ENCODE results near the gene NBR1. TPM values are rescaled to one million over a fixed set of nuclear protein-coding genes. Genes with fewer than 3 reads are reported as not detected.

The NBR1 gene, protein sequence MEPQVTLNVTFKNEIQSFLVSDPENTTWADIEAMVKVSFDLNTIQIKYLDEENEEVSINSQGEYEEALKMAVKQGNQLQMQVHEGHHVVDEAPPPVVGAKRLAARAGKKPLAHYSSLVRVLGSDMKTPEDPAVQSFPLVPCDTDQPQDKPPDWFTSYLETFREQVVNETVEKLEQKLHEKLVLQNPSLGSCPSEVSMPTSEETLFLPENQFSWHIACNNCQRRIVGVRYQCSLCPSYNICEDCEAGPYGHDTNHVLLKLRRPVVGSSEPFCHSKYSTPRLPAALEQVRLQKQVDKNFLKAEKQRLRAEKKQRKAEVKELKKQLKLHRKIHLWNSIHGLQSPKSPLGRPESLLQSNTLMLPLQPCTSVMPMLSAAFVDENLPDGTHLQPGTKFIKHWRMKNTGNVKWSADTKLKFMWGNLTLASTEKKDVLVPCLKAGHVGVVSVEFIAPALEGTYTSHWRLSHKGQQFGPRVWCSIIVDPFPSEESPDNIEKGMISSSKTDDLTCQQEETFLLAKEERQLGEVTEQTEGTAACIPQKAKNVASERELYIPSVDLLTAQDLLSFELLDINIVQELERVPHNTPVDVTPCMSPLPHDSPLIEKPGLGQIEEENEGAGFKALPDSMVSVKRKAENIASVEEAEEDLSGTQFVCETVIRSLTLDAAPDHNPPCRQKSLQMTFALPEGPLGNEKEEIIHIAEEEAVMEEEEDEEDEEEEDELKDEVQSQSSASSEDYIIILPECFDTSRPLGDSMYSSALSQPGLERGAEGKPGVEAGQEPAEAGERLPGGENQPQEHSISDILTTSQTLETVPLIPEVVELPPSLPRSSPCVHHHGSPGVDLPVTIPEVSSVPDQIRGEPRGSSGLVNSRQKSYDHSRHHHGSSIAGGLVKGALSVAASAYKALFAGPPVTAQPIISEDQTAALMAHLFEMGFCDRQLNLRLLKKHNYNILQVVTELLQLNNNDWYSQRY
- 99.5 TPM for total RNA-seq

DNA sequence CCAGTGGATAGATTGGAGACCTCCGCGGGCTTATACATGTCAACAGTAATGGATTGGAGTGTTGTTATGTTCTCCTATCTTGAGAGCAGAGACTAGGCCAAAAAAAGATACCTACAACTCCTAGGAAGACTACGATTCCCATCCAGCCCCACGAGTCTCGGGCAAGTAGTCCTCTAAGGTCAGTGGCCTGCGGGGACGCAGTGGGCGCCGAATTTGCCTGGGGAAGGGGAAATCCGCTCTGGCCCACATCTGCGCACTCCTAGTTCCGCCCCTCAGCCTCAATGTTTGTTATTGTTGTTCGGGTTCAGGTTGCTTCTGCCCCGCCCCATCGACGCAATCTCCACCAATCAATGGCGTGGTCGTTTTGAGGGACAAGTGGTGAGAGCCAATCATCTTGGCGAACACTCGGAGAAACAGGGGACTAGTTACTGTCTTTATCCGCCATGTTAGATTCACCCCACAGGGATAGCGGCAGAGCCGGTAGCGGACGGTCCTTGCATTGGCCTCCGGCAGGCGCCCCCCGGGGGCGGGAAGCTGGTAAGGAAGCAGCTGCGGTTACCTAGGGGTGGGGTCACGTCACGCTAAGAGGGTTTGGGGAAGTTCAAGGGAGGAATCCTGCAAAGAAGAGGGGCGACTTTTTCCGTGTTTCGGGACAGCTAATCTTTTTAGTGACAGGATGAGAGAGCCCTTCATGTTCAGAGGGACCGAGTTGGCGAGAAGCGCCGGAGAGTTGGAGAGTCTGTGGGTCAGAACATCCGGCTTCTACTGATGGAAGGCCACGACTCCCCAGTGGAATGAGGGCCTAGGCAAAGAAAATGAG is at the start of gene NBR1:
Gene NBR1, plus strand, starts transcription at position 449 of the 820 bp plus-strand sequence. CDS start 4,586 bp downstream, outside the sequence.

DNA sequence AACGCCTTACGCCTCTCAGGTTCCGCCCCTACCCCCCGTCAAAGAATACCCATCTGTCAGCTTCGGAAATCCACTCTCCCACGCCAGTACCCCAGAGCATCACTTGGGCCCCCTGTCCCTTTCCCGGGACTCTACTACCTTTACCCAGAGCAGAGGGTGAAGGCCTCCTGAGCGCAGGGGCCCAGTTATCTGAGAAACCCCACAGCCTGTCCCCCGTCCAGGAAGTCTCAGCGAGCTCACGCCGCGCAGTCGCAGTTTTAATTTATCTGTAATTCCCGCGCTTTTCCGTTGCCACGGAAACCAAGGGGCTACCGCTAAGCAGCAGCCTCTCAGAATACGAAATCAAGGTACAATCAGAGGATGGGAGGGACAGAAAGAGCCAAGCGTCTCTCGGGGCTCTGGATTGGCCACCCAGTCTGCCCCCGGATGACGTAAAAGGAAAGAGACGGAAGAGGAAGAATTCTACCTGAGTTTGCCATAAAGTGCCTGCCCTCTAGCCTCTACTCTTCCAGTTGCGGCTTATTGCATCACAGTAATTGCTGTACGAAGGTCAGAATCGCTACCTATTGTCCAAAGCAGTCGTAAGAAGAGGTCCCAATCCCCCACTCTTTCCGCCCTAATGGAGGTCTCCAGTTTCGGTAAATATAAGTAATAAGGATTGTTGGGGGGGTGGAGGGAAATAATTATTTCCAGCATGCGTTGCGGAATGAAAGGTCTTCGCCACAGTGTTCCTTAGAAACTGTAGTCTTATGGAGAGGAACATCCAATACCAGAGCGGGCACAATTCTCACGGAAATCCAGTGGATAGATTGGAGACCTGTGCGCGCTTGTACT is 45.7 kb upstream of the NBR1 start, which contains the start of gene BRCA1:
Gene BRCA1, minus strand, starts transcription at position 232 of the 834 bp plus-strand sequence. CDS start 1,268 bp downstream, outside the sequence.

DNA sequence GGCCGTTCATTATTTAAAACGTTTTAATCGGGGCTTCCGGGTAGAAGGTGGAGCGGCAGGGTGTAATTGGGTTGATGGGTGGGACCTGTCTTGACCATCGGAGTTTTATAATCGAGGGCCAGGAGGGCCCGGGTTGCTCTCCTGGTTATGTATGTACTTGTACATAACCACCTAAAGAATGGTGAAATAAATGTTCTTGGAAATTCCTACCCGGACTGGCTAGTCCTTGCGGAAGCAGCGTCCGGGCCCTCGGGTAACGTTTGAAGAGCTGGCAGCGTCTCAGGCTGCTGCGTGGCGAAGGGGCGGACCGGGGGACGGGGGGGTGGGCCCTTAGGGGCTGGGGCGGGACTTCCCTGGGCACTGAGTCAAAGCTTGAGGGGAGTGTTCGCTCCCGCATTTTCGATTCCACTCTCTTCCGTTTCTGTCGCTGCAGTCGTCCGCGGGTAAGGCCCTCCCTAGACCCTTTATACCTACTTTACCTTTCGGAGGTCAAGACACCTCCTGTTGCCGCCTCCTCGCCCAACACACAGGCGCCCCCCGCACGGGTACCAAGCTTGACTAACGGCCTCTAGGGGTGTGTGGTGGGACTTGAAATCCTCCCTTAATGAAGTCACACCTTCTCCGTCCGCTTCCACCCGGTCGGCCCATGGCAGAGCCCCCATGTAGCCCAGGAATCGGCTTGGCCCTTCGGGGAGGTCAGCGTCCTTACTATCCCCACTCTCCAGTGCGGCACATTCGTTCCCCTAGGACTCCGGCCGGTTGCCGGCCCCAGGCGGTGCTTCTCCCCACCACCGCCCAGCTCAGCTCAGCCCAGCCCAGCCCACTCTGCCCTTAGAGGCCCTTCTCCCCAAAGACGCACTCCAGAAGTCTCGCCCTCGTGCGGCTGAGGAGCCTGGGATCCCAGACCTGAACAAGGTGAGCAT is 40.7 kb downstream of the NBR1 start, which contains the start of gene TMEM106A:
Gene TMEM106A, plus strand, starts transcription at position 396 of the 923 bp plus-strand sequence. CDS start 1,167 bp downstream, outside the sequence.

DNA sequence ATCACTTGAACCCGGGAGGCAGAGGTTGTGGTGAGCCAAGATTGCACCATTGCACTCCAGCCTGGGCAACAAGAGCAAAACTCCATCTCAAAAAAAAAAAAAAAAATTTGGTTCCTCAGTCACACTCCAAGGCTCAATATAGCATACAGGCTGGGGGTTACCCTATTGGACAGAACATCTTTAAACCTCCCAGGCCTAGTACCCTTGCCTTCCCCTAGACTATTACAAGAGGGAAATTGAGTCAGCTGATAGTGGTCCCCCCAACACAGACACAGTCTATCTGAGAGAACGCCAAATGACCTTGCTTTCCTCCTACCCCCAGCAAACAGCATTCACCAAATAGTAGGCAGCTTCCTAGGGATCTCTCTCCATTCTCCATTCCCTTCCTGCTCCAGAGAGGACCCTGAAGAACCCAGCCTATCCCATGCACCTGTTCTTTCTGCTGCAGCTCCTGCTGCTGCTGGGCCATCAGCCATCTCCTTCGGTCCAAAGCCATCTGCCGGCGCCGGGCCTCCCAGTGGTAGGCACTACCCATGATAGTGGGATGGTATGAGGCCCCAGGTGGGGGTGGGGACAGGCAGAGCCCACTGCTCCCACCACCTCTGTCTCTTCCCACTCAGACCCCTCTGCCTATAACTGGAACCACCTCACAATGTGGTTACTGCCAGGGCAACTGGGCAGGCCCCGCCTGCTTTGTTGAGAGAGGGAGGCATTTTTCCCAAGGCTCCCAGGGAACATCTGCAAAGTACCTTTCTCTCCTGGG is 57.2 kb downstream of the NBR1 start, which contains the start of gene CCDC200:
Gene CCDC200, minus strand, starts transcription at position 604 of the 763 bp plus-strand sequence. Its CDS starts 69 bp downstream, at position 535.

DNA sequence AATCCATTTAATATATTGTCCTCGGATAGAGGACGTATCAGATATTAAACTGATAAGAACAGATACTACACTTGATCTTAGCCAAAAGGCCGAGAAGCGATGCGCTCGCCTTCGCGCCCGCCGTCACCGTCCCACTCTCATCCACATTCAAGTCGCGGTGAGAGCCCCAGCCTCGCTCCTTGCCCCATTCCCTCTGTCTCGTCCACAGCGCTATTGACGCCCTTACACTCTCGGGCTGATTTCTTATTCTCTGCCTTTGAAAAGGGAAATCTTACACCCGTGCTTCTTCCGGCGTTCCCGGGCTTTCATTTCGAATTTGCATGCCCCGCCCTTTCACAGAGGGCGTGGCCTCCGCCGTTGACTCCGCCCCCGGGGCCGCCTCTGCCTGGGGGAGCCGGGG is 62.9 kb downstream of the NBR1 start, which contains the start of gene RNU2-1:
Gene RNU2-1, minus strand, starts transcription at position 101 of the 400 bp plus-strand sequence.

Small RNA genes lying within 50 kb of the gene (small RNA-seq; reads per million reads assigned to genes)
- gene AC060780.2 (ENCODE audit: low replicate concordance) = not detected
- gene AC060780.3 (ENCODE audit: low replicate concordance) = not detected
- not detected for gene AC135721.1 (ENCODE audit: low replicate concordance)
- not detected for gene RF00004 (ENCODE audit: low replicate concordance)
- gene RNU2-1 (ENCODE audit: low replicate concordance) = not detected

Other genes starting within 250 kb of the NBR1 start
- 30.5 TPM for gene AARSD1, start 206.8 kb upstream of the NBR1 start, total RNA-seq
- gene PTGES3L, start 191.1 kb upstream of the NBR1 start, total RNA-seq = 5.8 TPM
- 11.7 TPM for gene RUNDC1, start 190.6 kb upstream of the NBR1 start, total RNA-seq
- 1,573 TPM for gene RPL27, start 172.8 kb upstream of the NBR1 start, total RNA-seq
- 9.8 TPM for gene IFI35, start 164.4 kb upstream of the NBR1 start, total RNA-seq
- gene VAT1, start 148.8 kb upstream of the NBR1 start, total RNA-seq = 61.9 TPM
- gene RND2, start 146.0 kb upstream of the NBR1 start, total RNA-seq = 1.3 TPM
- gene BRCA1, start 45.9 kb upstream of the NBR1 start, total RNA-seq = 17.1 TPM
- 18.2 TPM for gene TMEM106A, start 40.7 kb downstream of the NBR1 start, total RNA-seq
- not detected for gene CCDC200, start 57.4 kb downstream of the NBR1 start, total RNA-seq
- not detected for gene RNU2-1, start 62.8 kb downstream of the NBR1 start, total RNA-seq
- gene ARL4D, start 227.8 kb downstream of the NBR1 start, total RNA-seq = 20.8 TPM

Measured in metanephros (tissue), 2 donors.